ENCODE results near the gene LCP2. TPM values are rescaled to one million over a fixed set of nuclear protein-coding genes. Genes with fewer than 3 reads are reported as not detected.

The LCP2 gene
- total and polyA plus RNA-seq, 2 donors (not counting 3 experiments of a cell fraction or from before 2014, with no cell fraction given): not detected

- DNase-seq (ENCODE audit: low read depth, low spot score) (peak; percentile 4), FAIRE-seq (no peak)
- no peaks in the 10 kb centered on the region for H3K36me3 ChIP-seq (ENCODE audit: control insufficient read depth in 2 of 2, extremely low read depth in 1 of 2, insufficient read depth in 2 of 2, low read length in 2 of 2)
- no peaks in the 10 kb centered on the region for H3K9me1 ChIP-seq (replicated peaks; ENCODE audit: control insufficient read depth, extremely low read depth, insufficient read depth, low read length)
- dilution Hi-C loops (cut with MboI; ENCODE audit: extremely low pct_ligation_motif_present, low sequenced_read_pairs): no loop called here
- no peak overlapping the region for H3K4me3 ChIP-seq (replicated peaks in 1 of 3; ENCODE audit: insufficient read depth in 1 of 3, low read depth in 1 of 3, low read length in 3 of 3)
- H3K9me3 ChIP-seq (replicated peaks; ENCODE audit: control insufficient read depth, insufficient read depth, low read length): no peaks in the 10 kb centered on the region
- no peaks in the 10 kb centered on the region for H3K79me2 ChIP-seq (ENCODE audit: control insufficient read depth, insufficient read depth, low read length)
- no peak for TF ChIP-seq JUN (IDR thresholded peaks at IDR 0.05; ENCODE audit: borderline replicate concordance, insufficient read depth, insufficient read length, low read depth)
- TF ChIP-seq MAX (IDR thresholded peaks at IDR 0.05; ENCODE audit: insufficient read depth, insufficient read length): no peak
- TF ChIP-seq FOS (IDR thresholded peaks at IDR 0.05; ENCODE audit: borderline replicate concordance, insufficient read depth, low read length): no peak
- no peak for TF ChIP-seq MYC (IDR thresholded peaks at IDR 0.05; ENCODE audit: low read depth, low read length)
- TF ChIP-seq GATA2 (IDR thresholded peaks at IDR 0.05; ENCODE audit: insufficient read depth, insufficient read length, low read depth, low read length): no peak
- TF ChIP-seq POLR2AphosphoS5 (IDR thresholded peaks at IDR 0.05; ENCODE audit: insufficient read depth, low read depth, low read length): no peak
- TF ChIP-seq EZH2 (IDR thresholded peaks at IDR 0.05; ENCODE audit: borderline replicate concordance, low read depth, low read length, severe bottlenecking): no peak
- TF ChIP-seq POLR2A (IDR thresholded peaks at IDR 0.05; ENCODE audit: low read depth, low read length): no peak
- TF ChIP-seq CTCF (IDR thresholded peaks at IDR 0.05; ENCODE audit: extremely low read depth in 1 of 2, insufficient read depth in 1 of 2, low read depth in 1 of 2, low read length in 2 of 2): no peak
- H3K27ac ChIP-seq (ENCODE audit: insufficient read depth, low read depth, low read length): no peak overlapping the region
- no TSS peak for BruUV-seq (replicated peaks)
- H4K20me1 ChIP-seq (replicated peaks; ENCODE audit: control insufficient read depth, extremely low read depth, insufficient read depth, low read length): no peaks in the 10 kb centered on the region
- ChIA-PET CTCF (interaction anchor here (0.6 to 6.0 kb wide), 7 partner anchors 15 to 525 kb away, joined by 3 to 173 read pairs (median 4); no protein-coding TSS in a partner anchor), POLR2A (no interaction called here)
- H3K9ac ChIP-seq (replicated peaks; ENCODE audit: extremely low read depth, insufficient read depth, low read length): no peak overlapping the region
- intact Hi-C loops (cut with micrococcal nuclease): loop anchor here (10.0 kb wide), 1 partner anchor 273 kb away; no protein-coding TSS in a partner anchor
- H2AFZ ChIP-seq (ENCODE audit: low read depth, low read length): no peak overlapping the region
- peaks cover 66% of the 10 kb centered on the region for H3K4me1 ChIP-seq (ENCODE audit: control insufficient read depth, extremely low read depth, insufficient read depth, low read length)
- H3K4me2 ChIP-seq (ENCODE audit: insufficient read depth, low read length): no peak overlapping the region
- H3K27me3 ChIP-seq (ENCODE audit: control insufficient read depth in 2 of 2, insufficient read depth in 2 of 2, low read length in 2 of 2): no peaks in the 10 kb centered on the region
Observed at GRCh38 chr5:170221327-170221741, 76.2 kb downstream of the LCP2 start.

Measured in endothelial cell of umbilical vein (primary cell).